ENCODE results near the gene HOXC13. TPM values are rescaled to one million over a fixed set of nuclear protein-coding genes. Genes with fewer than 3 reads are reported as not detected.
A peak's percentile ranks its signal among the peaks of the same experiment; 100 is the strongest.

Gene HOXC13
- total and polyA plus RNA-seq, 9 of the 15 experiments (the other 6 are each of a cell fraction or from before 2014, with no cell fraction given): 0.03 to 0.29 (median 0.17) TPM; not detected in 2

GRCh38 chr12:53993162-53994008 lies 54.8 kb downstream of the HOXC13 start:
- Histone ChIP-seq H3K9me1 (ENCODE audit: control insufficient read depth, insufficient read depth, low read length) (no peaks in the 10 kb centered on the region), H3K4me1 (replicated peaks in 1 of 2; ENCODE audit: control insufficient read depth in 2 of 2, insufficient read depth in 2 of 2, low read length in 2 of 2) (peaks cover 41 to 62% of the 10 kb centered on the region in 2 experiments), H3K36me3 (ENCODE audit: control insufficient read depth, insufficient read depth, low read length) (no peaks in the 10 kb centered on the region), H3K79me2 (ENCODE audit: control insufficient read depth, insufficient read depth, low read length) (peaks cover 25% of the 10 kb centered on the region), H3K9ac (ENCODE audit: insufficient read depth in 1 of 2, low read depth in 2 of 2, low read length in 2 of 2) (peak overlapping the region in 1 of 2 experiments; percentile 96; a peak in 1 of 4 replicates), H3K4me3 (no peak overlapping the region), H3K9me3 (replicated peaks; ENCODE audit: control insufficient read depth, insufficient read depth, low read depth, low read length) (no peaks in the 10 kb centered on the region), H3K4me2 (ENCODE audit: insufficient read depth, low read length) (no peak overlapping the region), H3K27me3 (ENCODE audit: control insufficient read depth in 2 of 2, insufficient read depth in 2 of 2, low read length in 2 of 2) (peaks cover 0 to 10% of the 10 kb centered on the region in 2 experiments; a peak in 2 of 5 replicates), H2AFZ (ENCODE audit: low read depth, low read length) (no peak overlapping the region), H4K20me1 (replicated peaks; ENCODE audit: control insufficient read depth, insufficient read depth, low read length) (no peaks in the 10 kb centered on the region), H3K27ac (ENCODE audit: extremely low read depth, low read depth, low read length) (no peak overlapping the region)
- DNase-seq (ENCODE audit: extremely low read depth in 1 of 4, low spot score in 3 of 4) (no peak), FAIRE-seq (no peak), ATAC-seq (no peak)
- intact Hi-C loops (cut with micrococcal nuclease): no loop called here
- TF ChIP-seq NUFIP1 (IDR thresholded peaks at IDR 0.05; ENCODE audit: partially characterized antibody) (no peak), TRIM24 (IDR thresholded peaks at IDR 0.05) (no peak), TAL1 (IDR thresholded peaks at IDR 0.05) (no peak), HNRNPLL (IDR thresholded peaks at IDR 0.05; ENCODE audit: low read depth, low read length, poor library complexity, severe bottlenecking) (peak; percentile 26), POLR2AphosphoS2 (IDR thresholded peaks at IDR 0.05; ENCODE audit: low read length) (no peak)
- BruUV-seq (replicated peaks): no TSS peak
- POLR2A ChIA-PET: interaction anchor here (0.6 to 1.2 kb wide), 3 partner anchors 25 to 534 kb away, joined by 3 to 4 read pairs (median 4); no protein-coding TSS in a partner anchor
- CTCF ChIA-PET (ENCODE audit: low intra/inter-chr PET ratio): no interaction called here
- in situ Hi-C loops (cut with MboI): no loop called here
- 80% methylated on average over 18 of the region's 18 CpGs for WGBS (ENCODE audit: insufficient coverage, low coverage, missing lambda C conversion rate)

DNA sequence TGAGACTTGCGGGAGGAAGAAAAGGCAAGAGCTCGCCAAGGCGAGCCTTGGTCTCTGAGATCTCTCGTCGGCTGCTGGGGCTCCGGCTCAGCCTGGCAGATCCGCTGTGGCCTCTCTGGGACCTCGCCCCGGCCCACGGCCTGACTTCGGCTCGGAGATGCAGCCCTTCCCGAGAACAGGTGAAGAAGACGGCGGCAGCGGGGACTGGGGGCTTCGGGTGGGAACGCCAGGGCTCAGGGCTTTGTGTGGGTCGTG lies 55.3 kb downstream of the HOXC13 start:
- H3K9me1 ChIP-seq (ENCODE audit: control insufficient read depth, insufficient read depth, low read length): no peaks in the 10 kb centered on the region
- POLR2A ChIA-PET: interaction anchor here (1.0 to 1.2 kb wide), 2 partner anchors 25 to 214 kb away, joined by 4 read pairs; no protein-coding TSS in a partner anchor
- no peak overlapping the region for H3K4me3 ChIP-seq
- peaks cover 41 to 65% of the 10 kb centered on the region in 2 experiments for H3K4me1 ChIP-seq (replicated peaks in 1 of 2; ENCODE audit: control insufficient read depth in 2 of 2, insufficient read depth in 2 of 2, low read length in 2 of 2)
- no peak for ATAC-seq
- intact Hi-C loops (cut with micrococcal nuclease) (no loop called here), in situ Hi-C loops (cut with MboI) (no loop called here)
- no peak overlapping the region for H3K27ac ChIP-seq (ENCODE audit: extremely low read depth, low read depth, low read length)
- TF ChIP-seq KDM5B (IDR thresholded peaks at IDR 0.05; ENCODE audit: insufficient replicate concordance, low read depth, low read length) (no peak), U2AF1 (optimal IDR thresholded peaks at IDR 0.05; ENCODE audit: low read depth, low read length) (peak; percentile 20)
- H4K20me1 ChIP-seq (replicated peaks; ENCODE audit: control insufficient read depth, insufficient read depth, low read length): no peaks in the 10 kb centered on the region
- peak overlapping the region; percentile 93; the same call in 1 of the 2 replicates for H2AFZ ChIP-seq (ENCODE audit: low read depth, low read length)
- no peaks in the 10 kb centered on the region for H3K36me3 ChIP-seq (ENCODE audit: control insufficient read depth, insufficient read depth, low read length)
- no peak for DNase-seq (ENCODE audit: extremely low read depth in 1 of 4, low spot score in 3 of 4)
- no peak for FAIRE-seq
- H3K27me3 ChIP-seq (ENCODE audit: control insufficient read depth in 2 of 2, insufficient read depth in 2 of 2, low read length in 2 of 2): peaks cover 0 to 10% of the 10 kb centered on the region in 2 experiments; a peak in 2 of 5 replicates
- peak overlapping the region; percentile 92; the same call in 1 of the 2 replicates for H3K4me2 ChIP-seq (ENCODE audit: insufficient read depth, low read length)
- CTCF ChIA-PET (ENCODE audit: low intra/inter-chr PET ratio): no interaction called here
- H3K9me3 ChIP-seq (replicated peaks; ENCODE audit: control insufficient read depth, insufficient read depth, low read depth, low read length): no peaks in the 10 kb centered on the region
- 81% methylated on average over 11 of the region's 19 CpGs for WGBS (ENCODE audit: insufficient coverage, low coverage, missing lambda C conversion rate)
- no TSS peak for BruUV-seq (replicated peaks)
- H3K9ac ChIP-seq (ENCODE audit: insufficient read depth in 1 of 2, low read depth in 2 of 2, low read length in 2 of 2): peak overlapping the region in 1 of 2 experiments; percentile 96; a peak in 2 of 4 replicates
- peaks cover 26% of the 10 kb centered on the region for H3K79me2 ChIP-seq (ENCODE audit: control insufficient read depth, insufficient read depth, low read length)

Data from K562 (cell line).